ENCODE data around the gene CTR9. TPM values are rescaled to one million over a fixed set of nuclear protein-coding genes. Genes with fewer than 3 reads are reported as not detected.

CTR9 gene
- total and polyA plus RNA-seq, 4 experiments from 2014 or later: 39.7 to 68.6 (median 58.0) TPM

DNA sequence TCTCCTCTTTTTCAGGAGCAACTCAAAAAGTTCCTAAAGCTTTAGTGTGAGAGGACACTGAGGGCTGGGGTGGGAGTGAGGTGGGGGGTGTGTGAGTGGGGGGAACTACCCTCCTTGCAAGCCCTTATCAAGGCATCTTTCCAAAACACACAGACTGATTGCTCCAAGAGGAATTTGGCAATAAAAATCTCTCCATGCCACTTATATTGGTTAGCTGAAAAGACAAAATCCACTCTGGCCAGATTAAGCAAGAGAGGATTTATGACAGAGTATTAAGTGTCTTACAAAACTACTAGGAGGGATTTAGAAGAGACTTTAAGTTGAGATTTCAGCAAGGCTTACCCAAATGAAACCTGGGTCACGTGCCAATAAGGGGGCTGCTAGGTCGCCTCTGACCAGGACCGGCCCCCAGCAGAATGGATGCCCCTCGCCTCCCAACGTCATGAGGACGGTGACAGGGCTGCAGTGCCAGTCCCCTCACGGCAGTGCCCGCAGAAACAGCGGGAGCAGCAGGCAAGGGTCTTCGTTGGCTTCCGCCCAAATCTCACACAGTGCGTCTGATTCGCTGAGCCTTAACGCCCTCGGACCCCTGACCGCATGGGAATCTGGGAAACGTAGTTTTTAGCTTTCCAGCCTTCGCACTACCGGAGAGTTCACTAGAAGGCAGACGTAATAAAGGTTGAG lies 22.1 kb upstream of the CTR9 start:
- peaks cover 16% of the 10 kb centered on the region for H3K4me1 ChIP-seq (ENCODE audit: insufficient read depth, low read length)
- H3K4me3 Mint-ChIP-seq: no peak overlapping the region
- intact Hi-C loops (cut with micrococcal nuclease): no loop called here
- H3K27me3 ChIP-seq (ENCODE audit: insufficient read depth, low read length): no peaks in the 10 kb centered on the region
- no peaks in the 10 kb centered on the region for H3K36me3 ChIP-seq (ENCODE audit: insufficient read depth, low read length)
- H3K36me3 Mint-ChIP-seq: no peaks in the 10 kb centered on the region
- DNase-seq: no peak
- H3K4me3 ChIP-seq (ENCODE audit: low read length in 2 of 2): no peak overlapping the region
- CTCF ChIA-PET (ENCODE audit: partially characterized antibody): interaction anchor here (1.6 to 1.9 kb wide), 2 partner anchors 313 to 323 kb away, joined by 3 to 9 read pairs; no protein-coding TSS in a partner anchor
- no peak overlapping the region for H3K27ac ChIP-seq (ENCODE audit: low read depth, low read length)
- peaks cover 1 to 9% of the 10 kb centered on the region in 2 donors for H3K27me3 Mint-ChIP-seq
- POLR2A ChIA-PET (ENCODE audit: partially characterized antibody): no interaction called here
- no peak overlapping the region for H3K27ac Mint-ChIP-seq
- peaks cover 11 to 22% (median 16%) of the 10 kb centered on the region in 4 donors for H3K4me1 Mint-ChIP-seq
- H3K9me3 ChIP-seq (ENCODE audit: control insufficient read depth in 1 of 2, low read length in 2 of 2): no peaks in the 10 kb centered on the region
- no peaks in the 10 kb centered on the region for H3K9me3 Mint-ChIP-seq

GRCh38 chr11:10730151-10730550 lies 20.9 kb upstream of the CTR9 start:
- Histone ChIP-seq H3K27ac (ENCODE audit: low read depth, low read length) (no peak overlapping the region), H3K36me3 (ENCODE audit: insufficient read depth, low read length) (no peaks in the 10 kb centered on the region), H3K27me3 (ENCODE audit: insufficient read depth, low read length) (no peaks in the 10 kb centered on the region), H3K9me3 (ENCODE audit: control insufficient read depth in 1 of 2, low read length in 2 of 2) (no peaks in the 10 kb centered on the region), H3K4me1 (ENCODE audit: insufficient read depth, low read length) (peaks cover 13% of the 10 kb centered on the region), H3K4me3 (ENCODE audit: low read length in 2 of 2) (no peak overlapping the region)
- Mint-ChIP-seq H3K27me3 (peaks cover 1 to 9% of the 10 kb centered on the region in 2 donors), H3K36me3 (no peaks in the 10 kb centered on the region), H3K4me3 (no peak overlapping the region), H3K4me1 (peaks cover 11 to 17% (median 12%) of the 10 kb centered on the region in 4 donors), H3K27ac (peak overlapping the region in 1 of 7 donors; percentile 54), H3K9me3 (no peaks in the 10 kb centered on the region)
- intact Hi-C loops (cut with micrococcal nuclease): no loop called here
- CTCF ChIA-PET (ENCODE audit: partially characterized antibody): interaction anchor here (0.7 to 1.6 kb wide), 5 partner anchors 188 to 327 kb away, joined by 3 read pairs; no protein-coding TSS in a partner anchor
- no peak for DNase-seq
- POLR2A ChIA-PET (ENCODE audit: partially characterized antibody): interaction anchor here (0.6 to 1.1 kb wide), 2 partner anchors 13 to 229 kb away, joined by 3 read pairs; no protein-coding TSS in a partner anchor

DNA sequence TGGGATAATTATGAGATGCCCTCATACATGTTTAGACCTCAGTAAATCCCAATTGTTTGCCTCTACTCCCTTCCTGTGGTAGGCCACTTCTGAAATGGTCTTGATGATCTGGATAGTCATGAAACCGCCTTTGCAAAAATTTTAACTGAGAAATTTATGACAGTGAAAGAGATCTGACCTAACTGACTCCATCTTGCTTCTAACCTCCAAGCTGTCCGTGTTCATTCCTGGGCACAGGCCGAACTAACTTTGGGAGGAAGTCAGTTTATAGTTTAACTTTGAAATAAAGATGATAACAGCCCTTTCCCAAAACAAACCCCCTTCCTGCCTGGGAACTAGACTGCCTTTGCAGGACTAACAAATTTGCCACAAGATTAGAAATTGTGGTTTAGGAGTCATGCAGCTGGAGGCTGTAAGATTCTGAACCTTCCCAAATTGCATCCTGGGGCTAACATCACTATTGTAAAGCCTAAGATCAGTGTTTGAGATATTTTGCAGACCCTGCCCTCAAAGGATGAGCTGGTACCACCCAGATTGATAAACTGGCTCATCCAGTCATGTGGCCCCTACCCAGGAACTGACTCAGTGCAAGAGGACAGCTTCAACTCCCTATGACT lies 19.9 kb upstream of the CTR9 start:
- peaks cover 10 to 17% (median 11%) of the 10 kb centered on the region in 4 donors for H3K4me1 Mint-ChIP-seq
- DNase-seq: no peak
- Histone ChIP-seq H3K27ac (ENCODE audit: low read depth, low read length) (no peak overlapping the region), H3K4me1 (ENCODE audit: insufficient read depth, low read length) (peaks cover 12% of the 10 kb centered on the region), H3K27me3 (ENCODE audit: insufficient read depth, low read length) (no peaks in the 10 kb centered on the region), H3K9me3 (ENCODE audit: control insufficient read depth in 1 of 2, low read length in 2 of 2) (no peaks in the 10 kb centered on the region), H3K36me3 (ENCODE audit: insufficient read depth, low read length) (no peaks in the 10 kb centered on the region), H3K4me3 (ENCODE audit: low read length in 2 of 2) (no peak overlapping the region)
- H3K4me3 Mint-ChIP-seq: no peak overlapping the region
- intact Hi-C loops (cut with micrococcal nuclease): no loop called here
- no peaks in the 10 kb centered on the region for H3K36me3 Mint-ChIP-seq
- no peaks in the 10 kb centered on the region for H3K9me3 Mint-ChIP-seq
- CTCF ChIA-PET (ENCODE audit: partially characterized antibody): interaction anchor here (0.5 to 1.5 kb wide), 3 partner anchors 9 to 326 kb away, joined by 3 read pairs; no protein-coding TSS in a partner anchor
- H3K27me3 Mint-ChIP-seq: peaks cover 1 to 9% of the 10 kb centered on the region in 2 donors
- H3K27ac Mint-ChIP-seq: no peak overlapping the region
- POLR2A ChIA-PET (ENCODE audit: partially characterized antibody): interaction anchor here (1.1 kb wide), 1 partner anchor 12 kb away, joined by 3 read pairs; no protein-coding TSS in a partner anchor

DNA sequence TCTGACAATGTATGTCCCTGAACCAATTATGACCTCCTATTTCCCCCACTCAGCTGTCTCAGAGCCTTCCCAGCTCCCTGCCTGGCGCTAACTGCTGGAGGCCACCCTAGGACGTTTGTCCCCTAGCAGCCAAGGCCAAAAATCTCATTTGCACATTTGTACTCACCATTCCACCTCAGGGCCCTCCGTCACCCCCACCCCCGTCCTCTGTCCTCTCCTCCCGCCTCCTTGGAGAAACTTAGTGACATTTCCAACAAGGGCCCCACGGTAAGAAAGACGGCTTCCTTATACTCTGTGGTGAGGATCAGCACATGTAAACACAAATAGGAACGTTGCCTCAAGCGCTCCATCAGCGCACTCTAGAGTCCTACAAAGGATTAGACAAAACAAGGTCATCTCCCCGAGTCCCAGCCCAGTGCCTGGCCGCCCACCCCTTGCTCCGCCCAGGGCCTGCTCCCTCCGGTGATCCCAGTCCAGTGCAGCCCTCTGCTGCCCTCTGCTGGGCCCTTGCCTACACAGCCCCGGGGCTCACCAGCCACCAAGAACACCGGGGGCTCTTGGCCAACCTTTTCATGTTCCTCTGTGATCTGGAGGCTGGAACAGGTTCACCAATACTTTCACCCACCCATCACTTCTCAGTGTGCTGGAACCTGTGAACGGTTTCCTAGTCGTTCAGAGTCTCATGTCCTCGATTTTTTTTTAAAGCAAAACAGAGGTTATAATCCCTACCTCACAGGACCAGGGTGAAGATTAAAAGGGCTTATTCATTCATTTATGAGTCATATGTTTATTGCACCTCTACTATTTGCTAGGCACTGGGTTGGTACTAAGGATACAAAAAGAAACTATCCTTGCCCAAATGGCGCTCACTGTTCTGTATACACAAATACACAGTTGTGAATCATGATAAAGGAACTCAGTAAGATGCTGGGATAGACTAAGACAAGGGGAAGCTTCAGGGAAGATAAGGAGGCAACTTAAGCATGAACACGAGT lies 15.3 kb upstream of the CTR9 start:
- Histone ChIP-seq H3K36me3 (ENCODE audit: insufficient read depth, low read length) (no peaks in the 10 kb centered on the region), H3K27me3 (ENCODE audit: insufficient read depth, low read length) (no peaks in the 10 kb centered on the region), H3K4me1 (ENCODE audit: insufficient read depth, low read length) (peaks cover 10% of the 10 kb centered on the region), H3K27ac (ENCODE audit: low read depth, low read length) (no peak overlapping the region), H3K4me3 (ENCODE audit: low read length in 2 of 2) (no peak overlapping the region), H3K9me3 (ENCODE audit: control insufficient read depth in 1 of 2, low read length in 2 of 2) (no peaks in the 10 kb centered on the region)
- intact Hi-C loops (cut with micrococcal nuclease): loop anchor here (1.0 to 5.0 kb wide), 6 partner anchors 81 to 873 kb away; partner anchors contain the start of gene AMPD3
- H3K4me1 Mint-ChIP-seq: peaks cover 9 to 26% (median 17%) of the 10 kb centered on the region in 4 donors
- peak overlapping the region; percentile 36 to 81 (median 64) for H3K4me3 Mint-ChIP-seq
- H3K27ac Mint-ChIP-seq: peak overlapping the region in 5 of 7 donors; percentile 28 to 70 (median 45)
- ChIA-PET CTCF (ENCODE audit: partially characterized antibody) (interaction anchor here (0.7 to 6.7 kb wide), 15 partner anchors 9 to 369 kb away, joined by 3 to 45 read pairs (median 5); partner anchors contain the start of gene RNF141), POLR2A (ENCODE audit: partially characterized antibody) (interaction anchor here (1.0 to 1.7 kb wide), 2 partner anchors 9 to 281 kb away, joined by 3 read pairs; partner anchors contain the start of gene AMPD3)
- no peaks in the 10 kb centered on the region for H3K9me3 Mint-ChIP-seq
- H3K36me3 Mint-ChIP-seq: no peaks in the 10 kb centered on the region
- peaks cover 4 to 9% of the 10 kb centered on the region in 2 donors for H3K27me3 Mint-ChIP-seq
- DNase-seq: peak; percentile 77 to 83 (median 80)

GRCh38 chr11:10742460-10743208 lies 8.4 kb upstream of the CTR9 start:
- Mint-ChIP-seq H3K9me3 (no peaks in the 10 kb centered on the region), H3K36me3 (no peaks in the 10 kb centered on the region), H3K27ac (peak overlapping the region; percentile 80 to 93 (median 84)), H3K27me3 (no peaks in the 10 kb centered on the region), H3K4me1 (peaks cover 27 to 57% (median 36%) of the 10 kb centered on the region in 4 donors), H3K4me3 (peak overlapping the region; percentile 16 to 86 (median 72))
- Histone ChIP-seq H3K4me3 (ENCODE audit: low read length in 2 of 2) (no peak overlapping the region), H3K9me3 (ENCODE audit: control insufficient read depth in 1 of 2, low read length in 2 of 2) (no peaks in the 10 kb centered on the region), H3K36me3 (ENCODE audit: insufficient read depth, low read length) (no peaks in the 10 kb centered on the region), H3K27me3 (ENCODE audit: insufficient read depth, low read length) (no peaks in the 10 kb centered on the region), H3K27ac (ENCODE audit: low read depth, low read length) (peak overlapping the region; percentile 40), H3K4me1 (ENCODE audit: insufficient read depth, low read length) (peaks cover 41% of the 10 kb centered on the region)
- ChIA-PET POLR2A (ENCODE audit: partially characterized antibody) (interaction anchor here (0.8 to 2.4 kb wide), 7 partner anchors 8 to 1100 kb away, joined by 3 to 15 read pairs (median 5); partner anchors contain the start of genes CTR9, EIF4G2 and ZBED5), CTCF (ENCODE audit: partially characterized antibody) (interaction anchor here (0.7 to 2.9 kb wide), 7 partner anchors 8 to 336 kb away, joined by 3 to 9 read pairs (median 4); partner anchors contain the start of gene CTR9)
- peak; percentile 44 to 81 (median 54) for DNase-seq
- intact Hi-C loops (cut with micrococcal nuclease): loop anchor here (1.0 to 2.0 kb wide), 3 partner anchors 9 to 202 kb away; partner anchors contain the start of genes CTR9, EIF4G2 and RNF141
